HEK293 (cell line): Measurements from ENCODE around the gene RASGEF1B.

Source experiments
- BCL11A ChIP-seq: fragments of 450-650 bp; formaldehyde crosslinking; IDR thresholded peaks from 2 replicates; pipeline ENCODE4 v1.5.1; 2016; ENCODE audit warnings: low read depth, missing biosample characterization, missing genetic modification characterization
- KLF9 ChIP-seq: fragments of 450-650 bp; formaldehyde crosslinking; IDR thresholded peaks from 2 replicates; pipeline ENCODE4 v1.5.1; 2016; ENCODE audit warnings: missing biosample characterization, missing genetic modification characterization, low read depth
- MEIS1 ChIP-seq: sonication (generic); formaldehyde crosslinking; IDR thresholded peaks from 2 replicates; pipeline ENCODE4 v1.8.1; 2022; ENCODE audit warnings: missing genetic modification reagents, mild to moderate bottlenecking, borderline replicate concordance
- MZF1 ChIP-seq: fragments of 450-650 bp; formaldehyde crosslinking; IDR thresholded peaks from 2 replicates; pipeline ENCODE4 v1.5.1; 2017; ENCODE audit warnings: missing biosample characterization, missing genetic modification characterization, borderline replicate concordance
- PRDM10 ChIP-seq: fragments of 450-650 bp; formaldehyde crosslinking; IDR thresholded peaks from 2 replicates; pipeline ENCODE4 v1.5.1; 2016; ENCODE audit warnings: missing biosample characterization, missing genetic modification characterization
- PRDM4 ChIP-seq: fragments of 450-650 bp; formaldehyde crosslinking; IDR thresholded peaks from 2 replicates; pipeline ENCODE4 v1.5.1; 2017; ENCODE audit warnings: missing biosample characterization, missing genetic modification characterization
- PRDM6 ChIP-seq: fragments of 450-650 bp; formaldehyde crosslinking; IDR thresholded peaks from 2 replicates; pipeline ENCODE4 v1.5.1; 2017; ENCODE audit warnings: missing biosample characterization, missing genetic modification characterization
- SCRT2 ChIP-seq: fragments of 450-650 bp; formaldehyde crosslinking; IDR thresholded peaks from 2 replicates; pipeline ENCODE4 v1.5.1; 2016; ENCODE audit warnings: missing biosample characterization, missing genetic modification characterization
- SP7 ChIP-seq: fragments of 450-650 bp; formaldehyde crosslinking; IDR thresholded peaks from 2 replicates; pipeline ENCODE4 v1.5.1; 2016; ENCODE audit warnings: missing biosample characterization, missing genetic modification characterization
- ZBTB1 ChIP-seq: fragments of 450-650 bp; formaldehyde crosslinking; IDR thresholded peaks from 2 replicates; pipeline ENCODE4 v1.5.1; 2016; ENCODE audit warnings: missing biosample characterization, missing genetic modification characterization
- ZEB2 ChIP-seq: fragments of 450-650 bp; formaldehyde crosslinking; IDR thresholded peaks from 2 replicates; pipeline ENCODE4 v1.5.1; 2016; ENCODE audit warnings: missing biosample characterization, missing genetic modification characterization
- ZNF2 ChIP-seq: fragments of 450-650 bp; formaldehyde crosslinking; IDR thresholded peaks from 2 replicates; pipeline ENCODE4 v1.5.1; 2016; ENCODE audit warnings: missing biosample characterization, missing genetic modification characterization
- ZNF211 ChIP-seq: fragments of 450-650 bp; formaldehyde crosslinking; IDR thresholded peaks from 2 replicates; pipeline ENCODE4 v1.5.1; 2016; ENCODE audit warnings: low read depth, missing biosample characterization, missing genetic modification characterization
- ZNF23 ChIP-seq: fragments of 450-650 bp; formaldehyde crosslinking; IDR thresholded peaks from 2 replicates; pipeline ENCODE4 v1.5.1; 2016; ENCODE audit warnings: missing biosample characterization, missing genetic modification characterization, borderline replicate concordance
- ZNF311 ChIP-seq: fragments of 450-650 bp; formaldehyde crosslinking; IDR thresholded peaks from 2 replicates; pipeline ENCODE4 v1.5.1; 2017; ENCODE audit warnings: missing biosample characterization, missing genetic modification characterization, borderline replicate concordance
- ZNF394 ChIP-seq: fragments of 450-650 bp; formaldehyde crosslinking; IDR thresholded peaks from 2 replicates; pipeline ENCODE4 v1.5.1; 2016; ENCODE audit warnings: missing biosample characterization, missing genetic modification characterization, mild to moderate bottlenecking, moderate library complexity, borderline replicate concordance
- ZNF549 ChIP-seq: fragments of 450-650 bp; IDR thresholded peaks from 2 replicates; pipeline ENCODE4 v1.5.1; 2018; ENCODE audit warnings: missing biosample characterization, missing genetic modification characterization, mild to moderate bottlenecking, inconsistent platforms, moderate library complexity
- ZNF555 ChIP-seq: fragments of 450-650 bp; formaldehyde crosslinking; conservative IDR thresholded peaks from 2 replicates; pipeline ENCODE4 v1.5.1; 2017; ENCODE audit warnings: missing biosample characterization, mild to moderate bottlenecking, missing genetic modification characterization, inconsistent platforms
- ZNF624 ChIP-seq: fragments of 450-650 bp; formaldehyde crosslinking; IDR thresholded peaks from 2 replicates; pipeline ENCODE4 v1.5.1; 2017; ENCODE audit warnings: missing biosample characterization, missing genetic modification characterization
- ZNF701 ChIP-seq: fragments of 450-650 bp; formaldehyde crosslinking; IDR thresholded peaks from 2 replicates; pipeline ENCODE4 v1.5.1; 2016; ENCODE audit warnings: missing biosample characterization, missing genetic modification characterization
- ZNF785 ChIP-seq: fragments of 450-650 bp; formaldehyde crosslinking; IDR thresholded peaks from 2 replicates; pipeline ENCODE4 v1.5.1; 2016; ENCODE audit warnings: missing biosample characterization, missing genetic modification characterization
- TF ChIP-seq, protein P1 (sequence below): fragments of 450-650 bp; formaldehyde crosslinking; IDR thresholded peaks from 2 replicates; pipeline ENCODE4 v1.5.1; 2016; ENCODE audit warnings: missing biosample characterization, missing genetic modification characterization
- TF ChIP-seq, protein P2 (sequence below): fragments of 450-650 bp; formaldehyde crosslinking; IDR thresholded peaks from 2 replicates; pipeline ENCODE4 v1.5.1; 2016; ENCODE audit warnings: missing biosample characterization, missing genetic modification characterization, low read depth
- TF ChIP-seq, protein P3 (sequence below): fragments of 450-650 bp; formaldehyde crosslinking; IDR thresholded peaks from 2 replicates; pipeline ENCODE4 v1.5.1; 2017; ENCODE audit warnings: missing biosample characterization, missing genetic modification characterization
- TF ChIP-seq, protein P4 (sequence below): fragments of 450-650 bp; formaldehyde crosslinking; IDR thresholded peaks from 2 replicates; pipeline ENCODE4 v1.5.1; 2016; ENCODE audit warnings: missing biosample characterization, missing genetic modification characterization

RASGEF1B gene

GRCh38 chr4:81471588-81472280 is at the start of gene RASGEF1B (continued):
- peak; percentile 78; the same call in 1 of the 2 replicates for TF ChIP-seq SCRT2
- no peak for TF ChIP-seq MEIS1 (CRISPR knock-in tag)
- no peak for TF ChIP-seq ZNF555
- TF ChIP-seq, protein P1, sequence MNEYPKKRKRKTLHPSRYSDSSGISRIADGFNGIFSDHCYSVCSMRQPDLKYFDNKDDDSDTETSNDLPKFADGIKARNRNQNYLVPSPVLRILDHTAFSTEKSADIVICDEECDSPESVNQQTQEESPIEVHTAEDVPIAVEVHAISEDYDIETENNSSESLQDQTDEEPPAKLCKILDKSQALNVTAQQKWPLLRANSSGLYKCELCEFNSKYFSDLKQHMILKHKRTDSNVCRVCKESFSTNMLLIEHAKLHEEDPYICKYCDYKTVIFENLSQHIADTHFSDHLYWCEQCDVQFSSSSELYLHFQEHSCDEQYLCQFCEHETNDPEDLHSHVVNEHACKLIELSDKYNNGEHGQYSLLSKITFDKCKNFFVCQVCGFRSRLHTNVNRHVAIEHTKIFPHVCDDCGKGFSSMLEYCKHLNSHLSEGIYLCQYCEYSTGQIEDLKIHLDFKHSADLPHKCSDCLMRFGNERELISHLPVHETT = no peak
- TF ChIP-seq KLF9 (tag by site-specific recombination) = peak; percentile 48; the same call in 1 of the 2 replicates
- TF ChIP-seq, protein P2, sequence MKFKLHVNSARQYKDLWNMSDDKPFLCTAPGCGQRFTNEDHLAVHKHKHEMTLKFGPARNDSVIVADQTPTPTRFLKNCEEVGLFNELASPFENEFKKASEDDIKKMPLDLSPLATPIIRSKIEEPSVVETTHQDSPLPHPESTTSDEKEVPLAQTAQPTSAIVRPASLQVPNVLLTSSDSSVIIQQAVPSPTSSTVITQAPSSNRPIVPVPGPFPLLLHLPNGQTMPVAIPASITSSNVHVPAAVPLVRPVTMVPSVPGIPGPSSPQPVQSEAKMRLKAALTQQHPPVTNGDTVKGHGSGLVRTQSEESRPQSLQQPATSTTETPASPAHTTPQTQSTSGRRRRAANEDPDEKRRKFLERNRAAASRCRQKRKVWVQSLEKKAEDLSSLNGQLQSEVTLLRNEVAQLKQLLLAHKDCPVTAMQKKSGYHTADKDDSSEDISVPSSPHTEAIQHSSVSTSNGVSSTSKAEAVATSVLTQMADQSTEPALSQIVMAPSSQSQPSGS (tag by site-specific recombination) = no peak
- TF ChIP-seq, protein P3, sequence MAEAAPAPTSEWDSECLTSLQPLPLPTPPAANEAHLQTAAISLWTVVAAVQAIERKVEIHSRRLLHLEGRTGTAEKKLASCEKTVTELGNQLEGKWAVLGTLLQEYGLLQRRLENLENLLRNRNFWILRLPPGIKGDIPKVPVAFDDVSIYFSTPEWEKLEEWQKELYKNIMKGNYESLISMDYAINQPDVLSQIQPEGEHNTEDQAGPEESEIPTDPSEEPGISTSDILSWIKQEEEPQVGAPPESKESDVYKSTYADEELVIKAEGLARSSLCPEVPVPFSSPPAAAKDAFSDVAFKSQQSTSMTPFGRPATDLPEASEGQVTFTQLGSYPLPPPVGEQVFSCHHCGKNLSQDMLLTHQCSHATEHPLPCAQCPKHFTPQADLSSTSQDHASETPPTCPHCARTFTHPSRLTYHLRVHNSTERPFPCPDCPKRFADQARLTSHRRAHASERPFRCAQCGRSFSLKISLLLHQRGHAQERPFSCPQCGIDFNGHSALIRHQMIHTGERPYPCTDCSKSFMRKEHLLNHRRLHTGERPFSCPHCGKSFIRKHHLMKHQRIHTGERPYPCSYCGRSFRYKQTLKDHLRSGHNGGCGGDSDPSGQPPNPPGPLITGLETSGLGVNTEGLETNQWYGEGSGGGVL (tag by site-specific recombination) = no peak
- TF ChIP-seq ZNF701 (tag by site-specific recombination) = no peak
- TF ChIP-seq ZNF311 = no peak
- TF ChIP-seq, protein P4, sequence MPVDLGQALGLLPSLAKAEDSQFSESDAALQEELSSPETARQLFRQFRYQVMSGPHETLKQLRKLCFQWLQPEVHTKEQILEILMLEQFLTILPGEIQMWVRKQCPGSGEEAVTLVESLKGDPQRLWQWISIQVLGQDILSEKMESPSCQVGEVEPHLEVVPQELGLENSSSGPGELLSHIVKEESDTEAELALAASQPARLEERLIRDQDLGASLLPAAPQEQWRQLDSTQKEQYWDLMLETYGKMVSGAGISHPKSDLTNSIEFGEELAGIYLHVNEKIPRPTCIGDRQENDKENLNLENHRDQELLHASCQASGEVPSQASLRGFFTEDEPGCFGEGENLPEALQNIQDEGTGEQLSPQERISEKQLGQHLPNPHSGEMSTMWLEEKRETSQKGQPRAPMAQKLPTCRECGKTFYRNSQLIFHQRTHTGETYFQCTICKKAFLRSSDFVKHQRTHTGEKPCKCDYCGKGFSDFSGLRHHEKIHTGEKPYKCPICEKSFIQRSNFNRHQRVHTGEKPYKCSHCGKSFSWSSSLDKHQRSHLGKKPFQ (tag by site-specific recombination) = no peak
- TF ChIP-seq ZNF549 (tag by site-specific recombination) = no peak
- no peak for TF ChIP-seq ZNF785 (tag by site-specific recombination)
- TF ChIP-seq ZEB2 (tag by site-specific recombination) = 0 out of 2 replicates have a peak, but pooled peaks have one; percentile 23
- TF ChIP-seq SP7 (tag by site-specific recombination) = no peak
- no peak for TF ChIP-seq ZNF211
- no peak for TF ChIP-seq PRDM6 (tag by site-specific recombination)
- no peak for TF ChIP-seq MZF1 (tag by site-specific recombination)
- no peak for TF ChIP-seq ZNF2 (tag by site-specific recombination)
- no peak for TF ChIP-seq ZNF23
- TF ChIP-seq ZBTB1 = no peak
- TF ChIP-seq ZNF624 (tag by site-specific recombination) = no peak
- no peak for TF ChIP-seq ZNF394 (tag by site-specific recombination)
- TF ChIP-seq PRDM4 (tag by site-specific recombination) = no peak
- no peak for TF ChIP-seq BCL11A (tag by site-specific recombination)
- TF ChIP-seq PRDM10 (tag by site-specific recombination) = peak; percentile 23; the same call in 1 of the 2 replicates
